Ovary (tissue), 9 donors: ENCODE measurements around the gene PASD1. TPM values are rescaled to one million over a fixed set of nuclear protein-coding genes. Genes with fewer than 3 reads are reported as not detected.

Experiments used
- DNase-seq, 5 donors: peaks; one replicate each; pipeline ENCODE4 v3.0.0-alpha.2; 2019 to 2020
- H3K27ac ChIP-seq, 2 donors: fragments of 200-600 bp; one replicate each; pipeline versions ENCODE4 v1.5.1 to v1.8.0; 2019 to 2022
- H3K27me3 ChIP-seq: fragments of 200-600 bp; one replicate; pipeline ENCODE4 v1.8.0; 2022
- H3K36me3 ChIP-seq: fragments of 200-600 bp; sonication (generic); one replicate; pipeline ENCODE4 v1.5.1; 2019
- H3K4me1 ChIP-seq: one replicate; pipeline ENCODE4 v1.8.1; 2013; ENCODE audit warnings: mild to moderate bottlenecking, moderate library complexity; ENCODE audit not compliant: insufficient read depth
- H3K4me3 ChIP-seq: fragments of 200-600 bp; sonication (generic); one replicate; pipeline ENCODE4 v1.5.1; 2017
- H3K9me3 ChIP-seq, 2 donors: fragments of 200-600 bp in 1 of 2; sonication (generic) in 1 of 2; one replicate each; pipeline versions ENCODE4 v1.5.1 to v1.8.1; 2013 to 2019; ENCODE audit warnings: mild to moderate bottlenecking in 1 of 2, moderate library complexity in 1 of 2
- CTCF ChIP-seq, 3 donors: fragments of 450-650 bp in 2 of 3; fragments of 200-600 bp in 1 of 3; IDR thresholded peaks; one replicate each; pipeline versions ENCODE4 v1.5.1 to v1.8.0; 2016 to 2022; ENCODE audit warnings: antibody characterized with exemption in 3 of 3, mild to moderate bottlenecking in 1 of 3
- EP300 ChIP-seq: sonication (generic); formaldehyde crosslinking; IDR thresholded peaks from one replicate; pipeline ENCODE4 v1.6.1; 2017; ENCODE audit warnings: antibody characterized with exemption
- POLR2A ChIP-seq: fragments of 450-650 bp; IDR thresholded peaks from one replicate; pipeline ENCODE4 v1.6.1; 2017; ENCODE audit warnings: antibody characterized with exemption, mild to moderate bottlenecking, moderate library complexity
- WGBS, 3 donors: extraction: QIAGEN DNeasy Blood & Tissue Kit in 1 of 3; methylation state at CpG; one replicate each; pipeline versions ENCODE4 v1.1.5 to v1.1.7; 2013 to 2017; 5-methylcytosine and 5-hydroxymethylcytosine counted together
- intact Hi-C, 4 donors: fragments of 100-400 bp; cut with DNase I; formaldehyde crosslinking; loops; one replicate each; pipeline versions ENCODE4 v1.11.0 to v1.15.1; 2022 to 2023
- polyA plus RNA-seq, 2 donors: library from polyadenylated mRNA; stranded (reverse); fragments of 200-250 nt in 1 of 2; fragments of 350-450 nt in 1 of 2; fragmentation: Illumina TruSeq in 1 of 2; extraction: RNeasy Lipid Tissue Mini Kit (QIAGEN cat#74804) in 1 of 2; gene quantifications; one replicate each; pipeline ENCODE4 v1.2.3, GENCODE V29; 2013 to 2014
- total RNA-seq, 7 donors: library from RNA; depleted of rRNA in 2 of 7; stranded (reverse); fragments of >200 nt in 2 of 7; fragmentation: NEBNext Ultra II Directional in 3 of 7; extraction: Animal tissue kit (Norgen Biotek cat#: 25700) in 3 of 7; gene quantifications; one replicate each; pipeline versions ENCODE4 v1.1.0 to v1.2.4, GENCODE V29; 2016 to 2023
- donor health status: DM: no; HTN: no; CAD: no; lungs with moderate emphysema.
- donor health status: DM: no; HTN: no; CAD: no.
- donor health status: Bipolar disorder and iron deficiency.
- donor health status: DM: yes; HTN: yes; CAD: no.
- donor health status: DM: no; HTN: no; CAD: no.
- donor health status: DM: yes; HTN: yes; CAD: no.

PASD1 gene
- total and polyA plus RNA-seq, 9 donors: 0.02 TPM; not detected in 8

GRCh38 chrX:151715752-151716151 lies 152.3 kb downstream of the PASD1 start, which contains the start of gene FATE1:
Gene FATE1, plus strand, starts transcription at chrX:151716035. Its CDS starts 85 bp downstream, at chrX:151716120.
- no peaks in the 10 kb centered on the region for H3K36me3 ChIP-seq
- TF ChIP-seq CTCF (IDR thresholded peaks at IDR 0.05): no peak
- no peak for TF ChIP-seq EP300
- TF ChIP-seq POLR2A: no peak
- H3K4me1 ChIP-seq: no peaks in the 10 kb centered on the region
- no peaks in the 10 kb centered on the region for H3K9me3 ChIP-seq
- no peak within 1 kb of the TSS for H3K27ac ChIP-seq
- 44 to 60% (median 50%) methylated on average over 3 of the region's 3 CpGs for WGBS, 3 donors
- DNase-seq: no peak
- intact Hi-C loops: loop anchor here in 1 of 4 donors (5.0 kb wide), 1 partner anchor 378 kb away; no protein-coding TSS in a partner anchor
- H3K4me3 ChIP-seq: no peak within 1 kb of the TSS
- no peaks in the 10 kb centered on the region for H3K27me3 ChIP-seq

- WGBS, 3 donors: 40 to 51% (median 41%) methylated on average over 24 of the region's 24 CpGs
- H3K27me3 ChIP-seq: no peaks in the 10 kb centered on the region
- H3K36me3 ChIP-seq: no peaks in the 10 kb centered on the region
- no peak overlapping the region for H3K4me3 ChIP-seq
- intact Hi-C loops: no loop called here
- H3K4me1 ChIP-seq: no peaks in the 10 kb centered on the region
- no peak overlapping the region for H3K27ac ChIP-seq
- H3K9me3 ChIP-seq: no peaks in the 10 kb centered on the region
- DNase-seq: peak in 2 of 5 donors; percentile 25 to 37
- TF ChIP-seq EP300 (no peak), CTCF (IDR thresholded peaks at IDR 0.05) (no peak), POLR2A (no peak)
Observed at GRCh38 chrX:151722241-151722846, 158.9 kb downstream of the PASD1 start.

- Histone ChIP-seq H3K9me3 (no peaks in the 10 kb centered on the region), H3K27me3 (no peaks in the 10 kb centered on the region), H3K36me3 (no peaks in the 10 kb centered on the region), H3K4me3 (no peak overlapping the region), H3K4me1 (no peaks in the 10 kb centered on the region), H3K27ac (no peak overlapping the region)
- intact Hi-C loops: no loop called here
- TF ChIP-seq EP300 (no peak), CTCF (IDR thresholded peaks at IDR 0.05) (no peak), POLR2A (no peak)
- WGBS, 3 donors: 77 to 82% (median 78%) methylated on average over 7 of the region's 7 CpGs
- no peak for DNase-seq
Observed at GRCh38 chrX:151723156-151723760, 159.8 kb downstream of the PASD1 start.

GRCh38 chrX:151724563-151725337 lies 161.3 kb downstream of the PASD1 start:
- H3K27me3 ChIP-seq: no peaks in the 10 kb centered on the region
- H3K27ac ChIP-seq: no peak overlapping the region
- no peak for TF ChIP-seq POLR2A
- TF ChIP-seq EP300: no peak
- no peak for TF ChIP-seq CTCF (IDR thresholded peaks at IDR 0.05)
- H3K9me3 ChIP-seq: no peaks in the 10 kb centered on the region
- no peak overlapping the region for H3K4me3 ChIP-seq
- no peaks in the 10 kb centered on the region for H3K36me3 ChIP-seq
- intact Hi-C loops: no loop called here
- H3K4me1 ChIP-seq: no peaks in the 10 kb centered on the region
- no peak for DNase-seq
- 41 to 47% (median 43%) methylated on average over 7 of the region's 7 CpGs for WGBS, 3 donors
